Vagina (tissue), 2 donors: ENCODE measurements around the gene C5orf15.

Experiments used
- POLR2A ChIP-seq, 2 donors: fragments of 450-650 bp; IDR thresholded peaks; one replicate each; pipeline ENCODE4 v1.6.1; 2017; ENCODE audit warnings: antibody characterized with exemption in 2 of 2, mild to moderate bottlenecking in 2 of 2, moderate library complexity in 2 of 2
- POLR2AphosphoS5 ChIP-seq, 2 donors: sonication (generic); formaldehyde crosslinking; IDR thresholded peaks; one replicate each; pipeline ENCODE4 v1.9.0; 2017; ENCODE audit warnings: antibody characterized with exemption in 2 of 2, mild to moderate bottlenecking in 2 of 2, low read depth in 1 of 2; ENCODE audit not compliant: insufficient read depth in 1 of 2

GRCh38 chr5:133974142-133974541 lies 5.7 kb upstream of the C5orf15 start:
- TF ChIP-seq POLR2AphosphoS5 (IDR thresholded peaks at IDR 0.05; ENCODE audit: insufficient read depth in 1 of 2, low read depth in 1 of 2) (no peak), POLR2A (IDR thresholded peaks at IDR 0.05) (no peak)
